CD4-positive, alpha-beta T cell treated with Interleukin-17A for 1 hour (primary cell): ENCODE measurements around the gene SDF2L1.
"Not testable (repeated sequence)": the region's sequence is repeated elsewhere in the genome, so short reads cannot be mapped to it uniquely, and the experiment has no call there.

Experiments used
- DNase-seq: peaks from one replicate; pipeline ENCODE4 v3.0.0-alpha.2; 2020

SDF2L1 gene

GRCh38 chr22:21665047-21665851 lies 23.1 kb downstream of the SDF2L1 start:
- no peak for DNase-seq

- DNase-seq: no peak
Observed at GRCh38 chr22:21666786-21667185, 24.7 kb downstream of the SDF2L1 start.

GRCh38 chr22:21669026-21669425 lies 26.9 kb downstream of the SDF2L1 start:
- no peak for DNase-seq

- no peak for DNase-seq
Observed at GRCh38 chr22:21672107-21672629, 30.1 kb downstream of the SDF2L1 start.

GRCh38 chr22:21673534-21674321 lies 31.6 kb downstream of the SDF2L1 start:
- DNase-seq: no peak

GRCh38 chr22:21674638-21675245 lies 32.6 kb downstream of the SDF2L1 start:
- no peak for DNase-seq

- no peak for DNase-seq
Observed at GRCh38 chr22:21677606-21678443, 35.7 kb downstream of the SDF2L1 start.

- DNase-seq: not testable (repeated sequence)
Observed at GRCh38 chr22:21678842-21679241, 36.7 kb downstream of the SDF2L1 start.

- DNase-seq: no peak
Observed at GRCh38 chr22:21679383-21679782, 37.3 kb downstream of the SDF2L1 start.

- no peak for DNase-seq
Observed at GRCh38 chr22:21680830-21681565, 38.9 kb downstream of the SDF2L1 start.

GRCh38 chr22:21681566-21682370 lies 39.7 kb downstream of the SDF2L1 start:
- no peak for DNase-seq

GRCh38 chr22:21682385-21683175 lies 40.5 kb downstream of the SDF2L1 start:
- DNase-seq: no peak

GRCh38 chr22:21683401-21683811 lies 41.3 kb downstream of the SDF2L1 start:
- DNase-seq: no peak

GRCh38 chr22:21684492-21685163 lies 42.5 kb downstream of the SDF2L1 start:
- DNase-seq: no peak

GRCh38 chr22:21685164-21685513 lies 43.0 kb downstream of the SDF2L1 start:
- no peak for DNase-seq

- DNase-seq: no peak
Observed at GRCh38 chr22:21686193-21686608, 44.1 kb downstream of the SDF2L1 start.

GRCh38 chr22:21686634-21687393 lies 44.7 kb downstream of the SDF2L1 start:
- DNase-seq: no peak

- no peak for DNase-seq
Observed at GRCh38 chr22:21687685-21688259, 45.7 kb downstream of the SDF2L1 start.
